Glutamatergic neuron (in vitro differentiated cells): ENCODE data around the gene P2RX3. TPM values are rescaled to one million over a fixed set of nuclear protein-coding genes. Genes with fewer than 3 reads are reported as not detected.

Experiments
- DNase-seq: peaks from one replicate; pipeline ENCODE4 v3.0.0; 2022
- H3K27ac Mint-ChIP-seq: one replicate; pipeline ENCODE4 v1.8.0; 2020; ENCODE audit warnings: mild to moderate bottlenecking, mixed read lengths, inconsistent platforms; ENCODE audit not compliant: unreplicated experiment
- H3K27me3 Mint-ChIP-seq: one replicate; pipeline ENCODE4 v1.8.0; 2020; ENCODE audit warnings: mild to moderate bottlenecking, moderate library complexity, mixed read lengths, inconsistent platforms; ENCODE audit not compliant: unreplicated experiment
- H3K36me3 Mint-ChIP-seq: one replicate; pipeline ENCODE4 v1.8.0; 2020; ENCODE audit warnings: mild to moderate bottlenecking, mixed read lengths, inconsistent platforms; ENCODE audit not compliant: unreplicated experiment
- H3K4me1 Mint-ChIP-seq: one replicate; pipeline ENCODE4 v1.8.0; 2020; ENCODE audit warnings: mild to moderate bottlenecking, low read depth, mixed read lengths, inconsistent platforms; ENCODE audit not compliant: unreplicated experiment
- H3K4me3 Mint-ChIP-seq: one replicate; pipeline ENCODE4 v1.8.0; 2020; ENCODE audit warnings: mild to moderate bottlenecking, mixed read lengths, inconsistent platforms; ENCODE audit not compliant: unreplicated experiment
- H3K9me3 Mint-ChIP-seq: one replicate; pipeline ENCODE4 v1.8.0; 2020; ENCODE audit warnings: mild to moderate bottlenecking, moderate library complexity, mixed read lengths, inconsistent platforms; ENCODE audit not compliant: unreplicated experiment
- CTCF ChIP-seq: fragments of 200-600 bp; sonication (generic); IDR thresholded peaks from one replicate; pipeline ENCODE4 v1.5.0; 2021; ENCODE audit not compliant: partially characterized antibody, unreplicated experiment
- total RNA-seq: library from RNA; stranded (reverse); fragmentation: NEBNext Ultra II Directional; extraction: Animal tissue kit (Norgen Biotek cat#: 25700); gene quantifications from one replicate; pipeline ENCODE4 v1.2.1, GENCODE V29; 2021; ENCODE audit not compliant: unreplicated experiment

P2RX3 gene
- total RNA-seq, 1 donor from 2014 or later, result 496 TPM

- Mint-ChIP-seq H3K27me3 (peaks cover 16% of the 10 kb centered on the region), H3K9me3 (peaks cover 16% of the 10 kb centered on the region), H3K27ac (peak overlapping the region; percentile 75), H3K4me3 (peak overlapping the region; percentile 81), H3K4me1 (peaks cover 34% of the 10 kb centered on the region), H3K36me3 (peaks cover 5% of the 10 kb centered on the region)
- DNase-seq, result peak; percentile 43
- TF ChIP-seq CTCF, result no peak
These were observed 34.7 kb upstream of the P2RX3 start for GRCh38 chr11:57303280-57303989.

GRCh38 chr11:57303990-57304579 is 34.1 kb upstream of the P2RX3 start:
- DNase-seq, result no peak
- Mint-ChIP-seq H3K9me3 (peaks cover 19% of the 10 kb centered on the region), H3K4me3 (peak overlapping the region; percentile 81), H3K27me3 (peaks cover 18% of the 10 kb centered on the region), H3K36me3 (peaks cover 5% of the 10 kb centered on the region), H3K4me1 (peaks cover 39% of the 10 kb centered on the region), H3K27ac (peak overlapping the region; percentile 75)
- TF ChIP-seq CTCF, result no peak

GRCh38 chr11:57305523-57305922 is 32.6 kb upstream of the P2RX3 start:
- Mint-ChIP-seq H3K4me1 (peaks cover 49% of the 10 kb centered on the region), H3K27ac (no peak overlapping the region), H3K9me3 (peaks cover 25% of the 10 kb centered on the region), H3K36me3 (peaks cover 16% of the 10 kb centered on the region), H3K4me3 (no peak overlapping the region), H3K27me3 (peaks cover 23% of the 10 kb centered on the region)
- no peak for DNase-seq
- no peak for TF ChIP-seq CTCF

GRCh38 chr11:57306161-57306876 is 31.8 kb upstream of the P2RX3 start:
- Mint-ChIP-seq H3K9me3 (peaks cover 23% of the 10 kb centered on the region), H3K4me1 (peaks cover 52% of the 10 kb centered on the region), H3K27me3 (peaks cover 23% of the 10 kb centered on the region), H3K27ac (peak overlapping the region; percentile 62), H3K36me3 (peaks cover 11% of the 10 kb centered on the region), H3K4me3 (no peak overlapping the region)
- no peak for DNase-seq
- TF ChIP-seq CTCF, result no peak
